ENCODE results near the gene SYNPO2.

GRCh38 chr4:118857760-118858159 is 30.9 kb upstream of the SYNPO2 start:
- no peak for TF ChIP-seq CTCF (optimal IDR thresholded peaks at IDR 0.05 in 1 of 3, IDR thresholded peaks at IDR 0.05 in 1 of 3, conservative IDR thresholded peaks at IDR 0.05 in 1 of 3; ENCODE audit: extremely low read depth in 1 of 3, insufficient read depth in 2 of 3, low read length in 3 of 3)
- TF ChIP-seq EZH2 (IDR thresholded peaks at IDR 0.05; ENCODE audit: low read length) = no peak
